Hepatocyte (in vitro differentiated cells): ENCODE results near the gene ARHGAP1.

ENCODE experiments used
- EZH2 ChIP-seq: fragments of 200-600 bp; sonication (generic); IDR thresholded peaks from 2 replicates; pipeline ENCODE4 v1.6.1; 2016; ENCODE audit warnings: antibody characterized with exemption, mild to moderate bottlenecking, borderline replicate concordance
- TF ChIP-seq, protein P1 (sequence below): fragments of 200-600 bp; sonication (generic); IDR thresholded peaks from 2 replicates; pipeline ENCODE4 v1.5.1; 2016; ENCODE audit warnings: antibody characterized with exemption, mild to moderate bottlenecking; ENCODE audit not compliant: poor library complexity

DNA sequence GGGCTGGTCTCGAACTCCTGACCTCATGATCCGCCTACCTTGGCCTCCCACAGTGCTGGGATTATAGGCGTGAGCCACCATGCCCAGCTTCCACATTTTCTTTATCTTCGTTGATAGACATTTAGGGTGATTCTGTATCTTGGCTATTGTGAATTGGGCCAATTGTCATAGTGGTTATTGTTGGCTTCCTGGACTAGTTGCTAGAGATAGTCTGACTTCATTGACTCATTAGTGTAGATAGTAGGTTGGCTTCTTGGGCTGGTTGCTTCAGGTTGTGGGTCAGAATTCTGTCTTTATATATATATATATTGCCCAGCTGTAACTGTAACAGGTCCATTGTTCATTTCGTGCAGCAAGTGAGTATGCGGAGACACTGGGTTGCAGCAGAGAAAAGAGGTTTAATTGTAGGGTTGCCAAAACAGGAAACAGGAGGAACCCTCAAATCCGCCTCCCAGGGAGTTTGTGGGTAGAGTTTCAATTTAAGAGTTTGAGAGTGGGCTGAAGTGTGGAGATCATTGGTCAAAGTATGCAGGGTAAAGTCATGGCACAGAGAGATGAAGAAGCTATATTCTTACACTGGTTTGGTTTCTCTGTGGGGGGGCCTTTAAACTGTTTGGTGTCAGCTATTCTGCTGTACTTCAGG, 61.1 kb downstream of the ARHGAP1 start:
- TF ChIP-seq, protein P1, sequence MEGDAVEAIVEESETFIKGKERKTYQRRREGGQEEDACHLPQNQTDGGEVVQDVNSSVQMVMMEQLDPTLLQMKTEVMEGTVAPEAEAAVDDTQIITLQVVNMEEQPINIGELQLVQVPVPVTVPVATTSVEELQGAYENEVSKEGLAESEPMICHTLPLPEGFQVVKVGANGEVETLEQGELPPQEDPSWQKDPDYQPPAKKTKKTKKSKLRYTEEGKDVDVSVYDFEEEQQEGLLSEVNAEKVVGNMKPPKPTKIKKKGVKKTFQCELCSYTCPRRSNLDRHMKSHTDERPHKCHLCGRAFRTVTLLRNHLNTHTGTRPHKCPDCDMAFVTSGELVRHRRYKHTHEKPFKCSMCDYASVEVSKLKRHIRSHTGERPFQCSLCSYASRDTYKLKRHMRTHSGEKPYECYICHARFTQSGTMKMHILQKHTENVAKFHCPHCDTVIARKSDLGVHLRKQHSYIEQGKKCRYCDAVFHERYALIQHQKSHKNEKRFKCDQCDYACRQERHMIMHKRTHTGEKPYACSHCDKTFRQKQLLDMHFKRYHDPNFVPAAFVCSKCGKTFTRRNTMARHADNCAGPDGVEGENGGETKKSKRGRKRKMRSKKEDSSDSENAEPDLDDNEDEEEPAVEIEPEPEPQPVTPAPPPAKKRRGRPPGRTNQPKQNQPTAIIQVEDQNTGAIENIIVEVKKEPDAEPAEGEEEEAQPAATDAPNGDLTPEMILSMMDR: no peak
- TF ChIP-seq EZH2: no peak
